ENCODE data around the gene MED17. TPM values are rescaled to one million over a fixed set of nuclear protein-coding genes. Genes with fewer than 3 reads are reported as not detected.
"Not testable (repeated sequence)": the region's sequence is repeated elsewhere in the genome, so short reads cannot be mapped to it uniquely, and the experiment has no call there.

Gene MED17
- total RNA-seq, 1 experiment from 2014 or later, result 33.8 TPM

GRCh38 chr11:93757924-93758865 is 25.9 kb upstream of the MED17 start:
- no peak for DNase-seq (ENCODE audit: low read depth)

GRCh38 chr11:93759123-93759522 is 25.0 kb upstream of the MED17 start:
- DNase-seq (ENCODE audit: low read depth), result not testable (repeated sequence)

- DNase-seq (ENCODE audit: low read depth), result no peak
Observed at GRCh38 chr11:93761910-93762309, 22.2 kb upstream of the MED17 start.

DNA sequence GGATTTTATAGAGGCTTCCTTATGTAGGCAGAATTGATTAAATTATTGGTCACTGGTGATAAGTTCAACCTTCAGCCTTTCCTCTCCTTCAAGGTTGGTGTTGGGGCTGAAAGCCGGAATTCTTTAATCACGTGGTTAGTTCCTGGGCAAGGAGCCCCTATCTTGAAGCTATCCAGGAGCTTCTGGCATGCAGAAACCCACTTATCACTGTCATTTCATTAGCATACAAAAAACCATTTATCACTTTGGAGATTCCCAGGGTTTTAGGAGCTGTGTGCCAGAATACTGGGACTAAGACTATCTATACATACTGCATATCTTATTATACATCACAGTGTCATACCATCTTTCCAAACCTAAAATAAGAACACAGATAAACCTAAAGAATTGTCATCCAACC is 18.5 kb upstream of the MED17 start:
- no peak for DNase-seq (ENCODE audit: low read depth)

GRCh38 chr11:93766504-93766903 is 17.6 kb upstream of the MED17 start:
- DNase-seq (ENCODE audit: low read depth), result no peak

GRCh38 chr11:93767018-93767417 is 17.1 kb upstream of the MED17 start:
- peak; percentile 17 for DNase-seq (ENCODE audit: low read depth)

DNA sequence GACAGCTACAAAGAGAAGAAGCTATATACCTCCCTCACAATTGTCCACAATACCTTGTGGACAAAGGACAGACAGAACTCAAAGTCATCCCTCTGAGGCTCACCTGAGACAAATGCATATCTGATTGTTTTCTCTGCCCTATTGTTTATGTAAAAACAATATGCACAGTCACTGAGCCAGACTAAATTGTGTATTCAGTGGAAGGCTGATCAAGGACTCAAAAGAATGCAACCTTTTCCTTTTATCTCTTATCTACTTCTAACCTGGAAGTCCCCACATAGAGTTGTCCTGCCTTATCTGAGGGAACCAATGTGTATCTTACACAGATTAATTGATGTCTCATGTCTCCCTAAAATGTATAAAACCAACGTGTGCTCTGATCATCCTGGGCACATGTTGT is 13.9 kb upstream of the MED17 start:
- no peak for DNase-seq (ENCODE audit: low read depth)

- DNase-seq (ENCODE audit: low read depth), result no peak
Observed at GRCh38 chr11:93772123-93772522, 12.0 kb upstream of the MED17 start.

- no peak for DNase-seq (ENCODE audit: low read depth)
Observed at GRCh38 chr11:93773045-93773477, 11.0 kb upstream of the MED17 start.

GRCh38 chr11:93773601-93774200 is 10.4 kb upstream of the MED17 start:
- DNase-seq (ENCODE audit: low read depth), result no peak

- DNase-seq (ENCODE audit: low read depth), result not testable (repeated sequence)
Observed at GRCh38 chr11:93774560-93774959, 9.5 kb upstream of the MED17 start.

DNA sequence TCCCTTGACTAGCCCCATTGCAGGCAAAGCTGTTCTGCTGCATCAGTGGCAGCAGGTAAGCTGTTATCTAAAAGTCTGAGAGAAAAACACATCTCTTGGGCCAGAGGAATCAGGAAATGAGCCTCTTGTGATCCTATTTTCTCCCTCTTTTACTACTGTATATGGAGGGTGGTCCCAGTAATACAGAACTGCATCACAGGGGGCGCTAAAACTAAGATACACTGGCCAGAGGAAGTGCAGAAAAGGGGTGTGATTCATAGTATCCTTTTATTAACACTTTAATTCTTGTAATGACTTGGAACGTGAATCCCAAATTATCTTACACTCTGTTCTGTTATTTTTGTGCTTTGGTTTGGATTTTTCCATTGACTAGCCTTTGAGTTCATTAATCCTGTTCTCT is 8.8 kb upstream of the MED17 start:
- no peak for DNase-seq (ENCODE audit: low read depth)

DNA sequence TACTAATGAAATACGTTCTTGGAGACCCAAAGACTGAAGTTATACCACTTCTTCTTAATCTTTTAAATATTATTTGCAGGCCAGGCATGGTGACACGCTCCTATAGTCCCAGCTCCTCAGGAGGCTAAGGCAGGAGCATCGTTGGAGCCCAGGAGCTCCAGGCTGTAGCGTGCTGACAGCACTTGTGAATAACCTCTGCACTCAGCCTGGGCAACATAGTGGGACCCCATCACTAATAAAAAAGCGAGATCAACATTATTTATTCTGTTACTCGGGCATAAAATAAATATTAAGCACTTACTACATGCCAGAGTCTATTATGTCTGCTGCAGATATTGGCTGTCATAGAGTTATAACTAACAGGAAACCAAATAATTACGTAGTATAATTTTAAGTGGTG is 720 bp upstream of the MED17 start:
- no peak for DNase-seq (ENCODE audit: low read depth)

GRCh38 chr11:93783765-93784144 is 327 bp upstream of the MED17 start:
- no peak for DNase-seq (ENCODE audit: low read depth)

GRCh38 chr11:93784935-93785360 is 866 bp downstream of the MED17 start:
- DNase-seq (ENCODE audit: low read depth), result no peak

DNA sequence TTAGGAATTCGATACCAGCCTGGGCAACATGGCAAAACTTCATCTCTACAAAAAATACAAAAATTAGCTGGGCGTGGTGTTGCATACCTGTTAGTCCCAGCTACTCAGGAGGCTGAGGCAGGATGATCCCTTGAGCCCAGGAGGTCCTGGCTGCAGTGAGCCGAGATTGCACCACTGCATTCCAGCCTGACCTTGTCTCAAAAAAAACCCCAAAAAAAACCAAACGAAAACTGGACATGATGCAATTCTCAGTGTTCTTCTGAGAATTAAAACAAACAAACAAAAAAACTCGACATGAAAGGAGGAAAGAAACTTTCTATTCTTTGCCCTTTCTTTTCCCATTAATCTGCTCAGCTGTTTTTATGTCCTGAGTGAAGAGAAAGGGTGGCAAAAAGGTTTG is 7.4 kb downstream of the MED17 start:
- DNase-seq (ENCODE audit: low read depth), result no peak

GRCh38 chr11:93796441-93797231 is 12.6 kb downstream of the MED17 start:
- no peak for DNase-seq (ENCODE audit: low read depth)

- DNase-seq (ENCODE audit: low read depth), result no peak
Observed at GRCh38 chr11:93801366-93801765, 17.3 kb downstream of the MED17 start.

- DNase-seq (ENCODE audit: low read depth), result no peak
Observed at GRCh38 chr11:93804879-93805278, 20.8 kb downstream of the MED17 start.

- no peak for DNase-seq (ENCODE audit: low read depth)
Observed at GRCh38 chr11:93807980-93808379, 23.9 kb downstream of the MED17 start.

DNA sequence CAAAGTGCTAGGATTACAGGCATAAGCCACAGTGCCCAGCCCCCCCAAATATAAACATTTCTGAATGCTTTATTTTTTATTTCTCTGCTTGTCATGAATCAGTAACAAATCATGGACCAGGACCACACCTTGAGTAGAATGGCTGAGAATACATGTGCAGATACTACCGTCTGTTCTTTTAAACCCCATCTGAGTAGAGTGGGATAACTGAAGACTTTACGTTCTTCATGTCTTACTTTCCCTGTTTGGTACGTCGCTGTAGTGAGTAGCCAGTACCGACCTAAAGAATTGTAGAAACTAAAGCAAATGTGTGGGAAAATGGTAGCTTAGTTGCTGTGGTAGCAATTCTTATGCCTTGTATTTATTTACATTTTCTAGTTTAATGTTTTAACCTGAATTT is 29.9 kb downstream of the MED17 start:
- no peak for DNase-seq (ENCODE audit: low read depth)

DNA sequence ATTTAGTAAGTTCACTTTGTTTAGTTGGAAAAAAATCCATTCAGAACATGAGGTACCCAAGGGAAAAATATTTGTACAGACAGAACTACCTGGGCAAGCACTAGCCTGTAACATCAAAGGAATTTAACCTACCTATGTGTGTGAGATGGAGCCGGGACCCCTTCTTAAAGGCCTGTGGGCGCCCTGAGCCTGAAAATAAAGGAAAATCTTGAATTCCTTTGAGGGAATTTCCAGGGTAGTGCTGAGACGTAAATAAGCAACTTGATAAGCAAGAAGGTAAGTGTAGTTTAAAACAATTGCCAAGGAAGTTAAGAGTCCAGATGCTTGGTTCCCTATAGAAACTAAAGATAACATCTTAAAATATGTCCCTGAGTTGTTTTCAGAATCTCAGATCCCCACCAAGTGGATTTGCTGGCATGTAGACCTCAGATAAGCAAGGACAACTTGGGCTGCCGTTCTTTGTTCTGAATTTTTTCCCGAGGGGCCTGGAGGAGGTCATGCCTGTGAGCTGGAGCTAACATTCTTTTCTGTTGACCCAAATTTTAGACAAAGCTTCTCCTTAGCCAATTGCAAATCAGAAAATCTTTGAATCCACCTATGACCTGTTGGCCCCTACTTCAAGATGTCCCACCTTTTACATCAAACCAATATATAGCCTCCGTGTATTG is 31.0 kb downstream of the MED17 start:
- DNase-seq (ENCODE audit: low read depth), result no peak
